ENCODE measurements around the gene ZNF646. TPM values are rescaled to one million over a fixed set of nuclear protein-coding genes. Genes with fewer than 3 reads are reported as not detected.

Gene ZNF646
- polyA plus RNA-seq, 1 experiment, result 4.2 TPM

- H3K36me3 ChIP-seq (ENCODE audit: control insufficient read depth, insufficient read depth, low read length), result peaks cover 28% of the 10 kb centered on the region
- TF ChIP-seq CTCF (IDR thresholded peaks at IDR 0.05; ENCODE audit: insufficient read depth, low read depth, low read length), result no peak
- CTCF ChIA-PET, result interaction anchor here (1.2 to 1.8 kb wide), 2 partner anchors 29 to 136 kb away, joined by 3 to 5 read pairs; no protein-coding TSS in a partner anchor
- H3K27me3 ChIP-seq (ENCODE audit: control insufficient read depth, insufficient read depth, low read length), result no peaks in the 10 kb centered on the region
- no peak for DNase-seq (ENCODE audit: low read depth)
- H3K4me3 ChIP-seq (ENCODE audit: low read depth, low read length), result no peak overlapping the region
- POLR2A ChIA-PET, result no interaction called here
Observed at GRCh38 chr16:31113121-31114120, 39.2 kb downstream of the ZNF646 start.

DNA sequence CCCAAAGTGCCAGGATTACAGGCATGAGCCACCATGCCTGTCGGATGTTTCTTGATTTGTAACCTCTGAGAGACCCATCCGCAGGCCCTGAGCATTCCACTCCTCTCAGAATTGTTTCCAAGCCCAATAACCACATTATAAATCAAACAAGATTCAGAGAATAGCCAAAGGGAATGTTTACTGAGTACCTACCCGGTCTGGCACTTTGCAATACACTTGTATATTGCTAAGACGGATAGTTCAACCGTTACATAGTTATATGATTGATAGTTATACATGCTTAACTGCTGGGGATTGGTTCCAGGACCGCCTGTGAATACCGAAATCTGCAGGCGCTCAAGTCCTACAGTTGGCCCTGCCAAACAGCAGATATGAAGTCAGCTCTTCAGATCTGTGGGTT is 40.2 kb downstream of the ZNF646 start:
- ChIA-PET CTCF (interaction anchor here (1.8 kb wide), 1 partner anchor 28 kb away, joined by 5 read pairs; no protein-coding TSS in a partner anchor), POLR2A (no interaction called here)
- H3K4me3 ChIP-seq (ENCODE audit: low read depth, low read length), result no peak overlapping the region
- H3K36me3 ChIP-seq (ENCODE audit: control insufficient read depth, insufficient read depth, low read length), result peaks cover 28% of the 10 kb centered on the region
- no peak for TF ChIP-seq CTCF (IDR thresholded peaks at IDR 0.05; ENCODE audit: insufficient read depth, low read depth, low read length)
- no peaks in the 10 kb centered on the region for H3K27me3 ChIP-seq (ENCODE audit: control insufficient read depth, insufficient read depth, low read length)
- DNase-seq (ENCODE audit: low read depth), result no peak

GRCh38 chr16:31117384-31118222 is 43.4 kb downstream of the ZNF646 start, which contains the start of gene KAT8:
Gene KAT8 (plus strand): TSS chr16:31117664. CDS start chr16:31117682, 18 bp downstream.
- Histone ChIP-seq H3K27me3 (ENCODE audit: control insufficient read depth, insufficient read depth, low read length) (no peaks in the 10 kb centered on the region), H3K36me3 (ENCODE audit: control insufficient read depth, insufficient read depth, low read length) (peaks cover 15% of the 10 kb centered on the region), H3K4me3 (ENCODE audit: low read depth, low read length) (peak within 1 kb of the TSS; percentile 77)
- DNase-seq (ENCODE audit: low read depth), result peak; percentile 83
- ChIA-PET POLR2A (interaction anchor here (0.6 to 1.6 kb wide), 7 partner anchors 10 to 343 kb away, joined by 3 to 19 read pairs (median 4); no protein-coding TSS in a partner anchor), CTCF (interaction anchor here (0.6 to 2.6 kb wide), 7 partner anchors 10 to 306 kb away, joined by 3 to 13 read pairs (median 3); no protein-coding TSS in a partner anchor)
- no peak for TF ChIP-seq CTCF (IDR thresholded peaks at IDR 0.05; ENCODE audit: insufficient read depth, low read depth, low read length)

- peaks cover 13% of the 10 kb centered on the region for H3K36me3 ChIP-seq (ENCODE audit: control insufficient read depth, insufficient read depth, low read length)
- H3K27me3 ChIP-seq (ENCODE audit: control insufficient read depth, insufficient read depth, low read length), result no peaks in the 10 kb centered on the region
- no peak for TF ChIP-seq CTCF (IDR thresholded peaks at IDR 0.05; ENCODE audit: insufficient read depth, low read depth, low read length)
- peak; percentile 50 for DNase-seq (ENCODE audit: low read depth)
- CTCF ChIA-PET, result interaction anchor here (1.1 to 2.6 kb wide), 3 partner anchors 23 to 165 kb away, joined by 3 to 13 read pairs (median 7); no protein-coding TSS in a partner anchor
- POLR2A ChIA-PET, result interaction anchor here (0.6 to 1.6 kb wide), 3 partner anchors 24 to 342 kb away, joined by 3 to 19 read pairs (median 8); no protein-coding TSS in a partner anchor
- H3K4me3 ChIP-seq (ENCODE audit: low read depth, low read length), result peak overlapping the region; percentile 77
Observed at GRCh38 chr16:31118223-31119155, 44.3 kb downstream of the ZNF646 start.

Data from BJ (cell line).